Panc1 (cell line): ENCODE measurements around the gene DDX17.

Experiments used
- CTCF ChIP-seq: fragments of 450-650 bp; IDR thresholded peaks from 2 replicates; pipeline ENCODE4 v1.5.1; 2017; ENCODE audit warnings: mild to moderate bottlenecking
- SIN3A ChIP-seq: IDR thresholded peaks from 2 replicates; pipeline ENCODE4 v1.6.1; 2012; ENCODE audit warnings: low read depth, mild to moderate bottlenecking, low read length, moderate library complexity, borderline replicate concordance; ENCODE audit not compliant: insufficient read depth

DNA sequence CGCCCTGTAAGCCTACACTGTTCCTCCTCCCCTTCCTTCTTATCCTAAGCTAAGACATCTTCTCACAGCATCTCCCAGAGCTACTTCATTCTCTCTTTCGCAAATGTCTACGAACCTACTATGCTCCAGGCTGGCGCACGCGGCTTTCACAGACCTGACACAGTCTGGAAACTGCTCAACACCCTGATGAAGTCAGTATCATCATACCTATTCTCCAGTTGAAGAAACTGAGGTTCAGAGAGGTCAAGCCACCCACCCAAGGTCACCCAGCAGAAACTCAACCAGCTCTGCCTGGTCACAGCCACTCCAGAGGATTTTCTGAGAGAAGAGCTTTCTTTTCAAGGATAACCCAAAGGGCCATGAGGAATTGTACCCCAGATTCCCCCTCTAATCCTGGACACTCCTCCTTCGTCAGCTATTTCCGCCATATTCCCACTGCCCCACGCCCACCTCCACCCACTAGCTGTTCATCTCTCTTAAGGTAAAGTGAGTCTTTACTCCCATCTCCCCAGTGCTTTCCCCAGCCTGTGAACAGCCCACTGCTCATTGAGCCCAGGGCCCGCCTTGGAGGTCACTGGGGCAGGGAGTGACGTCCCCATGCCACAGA lies 52.9 kb downstream of the DDX17 start:
- TF ChIP-seq CTCF (no peak), SIN3A (no peak)
